ENCODE data around the gene ZNF526. TPM values are rescaled to one million over a fixed set of nuclear protein-coding genes. Genes with fewer than 3 reads are reported as not detected.
A peak's percentile ranks its signal among the peaks of the same experiment; 100 is the strongest.

The ZNF526 gene
- total and polyA plus RNA-seq, 4 donors = 2.6 to 12.3 (median 5.5) TPM

- WGBS, 2 donors = 36 to 52% methylated on average over 4 of the region's 4 CpGs
- DNase-seq = no peak
Observed at GRCh38 chr19:42251572-42252358, 31.7 kb downstream of the ZNF526 start.

GRCh38 chr19:42252365-42253244 lies 32.5 kb downstream of the ZNF526 start:
- no peak for DNase-seq
- H3K9me3 ChIP-seq (ENCODE audit: control insufficient read depth, low read length) = no peaks in the 10 kb centered on the region
- no peaks in the 10 kb centered on the region for H3K36me3 ChIP-seq (ENCODE audit: control insufficient read depth in 1 of 2, insufficient read depth in 2 of 2, low read length in 1 of 2)
- H3K4me3 ChIP-seq (ENCODE audit: low read length in 2 of 2) = peak overlapping the region; percentile 96 to 99
- intact Hi-C loops (cut with DNase I) = no loop called here
- ATAC-seq (ENCODE audit: low FRiP score) = no peak
- peak overlapping the region; percentile 79 to 100 for H3K27ac ChIP-seq (ENCODE audit: low read depth in 1 of 2, low read length in 2 of 2)
- 1 to 2% methylated on average over 26 to 27 of the region's 27 CpGs for WGBS, 2 donors
- H3K4me1 ChIP-seq (ENCODE audit: control insufficient read depth in 1 of 2, insufficient read depth in 2 of 2, low read length in 2 of 2) = no peaks in the 10 kb centered on the region
- H3K27me3 ChIP-seq (ENCODE audit: control insufficient read depth in 1 of 2, insufficient read depth in 2 of 2, low read length in 1 of 2) = peaks cover 0 to 2% of the 10 kb centered on the region in 2 donors

More at GRCh38 chr19:42251572-42252358, 31.7 kb downstream of the ZNF526 start:
- H3K27me3 ChIP-seq (ENCODE audit: control insufficient read depth in 1 of 2, insufficient read depth in 2 of 2, low read length in 1 of 2) = peaks cover 0 to 2% of the 10 kb centered on the region in 2 donors
- no peak overlapping the region for H3K4me3 ChIP-seq (ENCODE audit: low read length in 2 of 2)
- intact Hi-C loops (cut with DNase I) = no loop called here
- H3K27ac ChIP-seq (ENCODE audit: low read depth in 1 of 2, low read length in 2 of 2) = peak overlapping the region; percentile 19 to 49
- no peaks in the 10 kb centered on the region for H3K36me3 ChIP-seq (ENCODE audit: control insufficient read depth in 1 of 2, insufficient read depth in 2 of 2, low read length in 1 of 2)
- no peaks in the 10 kb centered on the region for H3K9me3 ChIP-seq (ENCODE audit: control insufficient read depth, low read length)
- no peak for ATAC-seq (ENCODE audit: low FRiP score)
- H3K4me1 ChIP-seq (ENCODE audit: control insufficient read depth in 1 of 2, insufficient read depth in 2 of 2, low read length in 2 of 2) = no peaks in the 10 kb centered on the region

- peak; percentile 2 for ATAC-seq (ENCODE audit: low FRiP score)
- peak overlapping the region; percentile 96 to 99 for H3K4me3 ChIP-seq (ENCODE audit: low read length in 2 of 2)
- intact Hi-C loops (cut with DNase I) = loop anchor here in 1 of 2 donors (2.0 kb wide), 2 partner anchors 15 to 29 kb away; partner anchors contain the start of gene CIC
- H3K27ac ChIP-seq (ENCODE audit: low read depth in 1 of 2, low read length in 2 of 2) = peak overlapping the region; percentile 79 to 100
- H3K36me3 ChIP-seq (ENCODE audit: control insufficient read depth in 1 of 2, insufficient read depth in 2 of 2, low read length in 1 of 2) = no peaks in the 10 kb centered on the region
- H3K4me1 ChIP-seq (ENCODE audit: control insufficient read depth in 1 of 2, insufficient read depth in 2 of 2, low read length in 2 of 2) = no peaks in the 10 kb centered on the region
- H3K27me3 ChIP-seq (ENCODE audit: control insufficient read depth in 1 of 2, insufficient read depth in 2 of 2, low read length in 1 of 2) = peaks cover 0 to 2% of the 10 kb centered on the region in 2 donors
- DNase-seq = peak; percentile 76 to 90
- H3K9me3 ChIP-seq (ENCODE audit: control insufficient read depth, low read length) = no peaks in the 10 kb centered on the region
- WGBS, 2 donors = 0 to 1% methylated on average over 31 to 71 of the region's 71 CpGs
Observed at GRCh38 chr19:42253245-42254088, 33.4 kb downstream of the ZNF526 start.

- ATAC-seq (ENCODE audit: low FRiP score) (peak; percentile 45), DNase-seq (peak; percentile 87 to 90)
- Histone ChIP-seq H3K27me3 (ENCODE audit: control insufficient read depth in 1 of 2, insufficient read depth in 2 of 2, low read length in 1 of 2) (peaks cover 0 to 2% of the 10 kb centered on the region in 2 donors), H3K4me1 (ENCODE audit: control insufficient read depth in 1 of 2, insufficient read depth in 2 of 2, low read length in 2 of 2) (no peaks in the 10 kb centered on the region), H3K27ac (ENCODE audit: low read depth in 1 of 2, low read length in 2 of 2) (peak overlapping the region; percentile 97 to 100), H3K9me3 (ENCODE audit: control insufficient read depth, low read length) (no peaks in the 10 kb centered on the region), H3K36me3 (ENCODE audit: control insufficient read depth in 1 of 2, insufficient read depth in 2 of 2, low read length in 1 of 2) (no peaks in the 10 kb centered on the region), H3K4me3 (ENCODE audit: low read length in 2 of 2) (peak overlapping the region; percentile 96 to 99)
- intact Hi-C loops (cut with DNase I) = loop anchor here in 1 of 2 donors (2.0 kb wide), 2 partner anchors 15 to 29 kb away; partner anchors contain the start of gene CIC
- 0% methylated on average over 43 to 70 of the region's 70 CpGs for WGBS, 2 donors
Observed at GRCh38 chr19:42254089-42254849, 34.2 kb downstream of the ZNF526 start.

GRCh38 chr19:42254850-42255765 lies 35.0 kb downstream of the ZNF526 start, which contains the start of gene ERF:
Gene ERF (minus strand): TSS chr19:42255128. CDS start chr19:42254999, 129 bp downstream.
- no peaks in the 10 kb centered on the region for H3K36me3 ChIP-seq (ENCODE audit: control insufficient read depth in 1 of 2, insufficient read depth in 2 of 2, low read length in 1 of 2)
- H3K27me3 ChIP-seq (ENCODE audit: control insufficient read depth in 1 of 2, insufficient read depth in 2 of 2, low read length in 1 of 2) = peaks cover 0 to 2% of the 10 kb centered on the region in 2 donors
- DNase-seq = peak; percentile 96 to 98
- intact Hi-C loops (cut with DNase I) = loop anchor here in 1 of 2 donors (2.0 kb wide), 2 partner anchors 14 to 28 kb away; partner anchors contain the start of gene CIC
- no peaks in the 10 kb centered on the region for H3K9me3 ChIP-seq (ENCODE audit: control insufficient read depth, low read length)
- peak; percentile 92 for ATAC-seq (ENCODE audit: low FRiP score)
- peak within 1 kb of the TSS; percentile 97 to 100 for H3K27ac ChIP-seq (ENCODE audit: low read depth in 1 of 2, low read length in 2 of 2)
- peak within 1 kb of the TSS; percentile 96 to 99 for H3K4me3 ChIP-seq (ENCODE audit: low read length in 2 of 2)
- no peaks in the 10 kb centered on the region for H3K4me1 ChIP-seq (ENCODE audit: control insufficient read depth in 1 of 2, insufficient read depth in 2 of 2, low read length in 2 of 2)
- 0 to 1% methylated on average over 44 to 75 of the region's 75 CpGs for WGBS, 2 donors

- WGBS, 2 donors = 4 to 5% methylated on average over 38 of the region's 38 CpGs
- Histone ChIP-seq H3K4me3 (ENCODE audit: low read length in 2 of 2) (peak overlapping the region; percentile 29 to 84), H3K9me3 (ENCODE audit: control insufficient read depth, low read length) (no peaks in the 10 kb centered on the region), H3K36me3 (ENCODE audit: control insufficient read depth in 1 of 2, insufficient read depth in 2 of 2, low read length in 1 of 2) (no peaks in the 10 kb centered on the region), H3K27me3 (ENCODE audit: control insufficient read depth in 1 of 2, insufficient read depth in 2 of 2, low read length in 1 of 2) (peaks cover 0 to 2% of the 10 kb centered on the region in 2 donors), H3K4me1 (ENCODE audit: control insufficient read depth in 1 of 2, insufficient read depth in 2 of 2, low read length in 2 of 2) (no peaks in the 10 kb centered on the region), H3K27ac (ENCODE audit: low read depth in 1 of 2, low read length in 2 of 2) (peak overlapping the region; percentile 46 to 84)
- ATAC-seq (ENCODE audit: low FRiP score) (peak; percentile 17), DNase-seq (peak in 1 of 2 donors; percentile 82)
- intact Hi-C loops (cut with DNase I) = loop anchor here in 1 of 2 donors (2.0 kb wide), 2 partner anchors 13 to 27 kb away; partner anchors contain the start of gene CIC
Observed at GRCh38 chr19:42255766-42256745, 35.9 kb downstream of the ZNF526 start.

All from aorta (tissue), 5 donors.